GM23338 (cell line): Measurements from ENCODE around the gene TMEM234. TPM values are rescaled to one million over a fixed set of nuclear protein-coding genes. Genes with fewer than 3 reads are reported as not detected.

Source experiments
- ATAC-seq: fragments of 200-7000 bp; cut with Tn5 transposase; 3 replicates; pipeline ENCODE4 v1.9.1; 2020
- DNase-seq: peaks from one replicate; pipeline ENCODE4 v3.0.0-alpha.2; 2015; ENCODE audit warnings: low spot score
- H2AFZ ChIP-seq: fragments of 200-600 bp; sonication (generic); 2 replicates; pipeline ENCODE4 v1.8.0; 2016; ENCODE audit warnings: antibody characterized with exemption, mild to moderate bottlenecking, moderate library complexity
- H3F3A ChIP-seq: fragments of 200-600 bp; sonication (generic); replicated peaks from 2 replicates; pipeline ENCODE4 v1.8.0; 2017; ENCODE audit warnings: antibody characterized with exemption, mixed run types, low read depth
- H3K27ac ChIP-seq: fragments of 200-600 bp; sonication (generic); 2 replicates; pipeline ENCODE4 v1.6.1; 2016; ENCODE audit warnings: low read depth
- H3K27me3 ChIP-seq: fragments of 200-600 bp; sonication (generic); 2 replicates; pipeline ENCODE4 v1.8.0; 2016; ENCODE audit warnings: mild to moderate bottlenecking, mixed run types, moderate library complexity; ENCODE audit not compliant: insufficient read depth
- H3K36me3 ChIP-seq: fragments of 200-600 bp; sonication (generic); 2 replicates; pipeline ENCODE4 v1.8.0; 2016; ENCODE audit warnings: mild to moderate bottlenecking; ENCODE audit not compliant: insufficient read depth
- H3K4me1 ChIP-seq: fragments of 200-600 bp; sonication (generic); 2 replicates; pipeline ENCODE4 v1.8.0; 2016; ENCODE audit warnings: mild to moderate bottlenecking, moderate library complexity; ENCODE audit not compliant: insufficient read depth
- H3K4me2 ChIP-seq: fragments of 200-600 bp; sonication (generic); 2 replicates; pipeline ENCODE4 v1.7.1; 2017; ENCODE audit warnings: mixed run types
- H3K4me3 ChIP-seq: fragments of 200-600 bp; sonication (generic); 2 replicates; pipeline ENCODE4 v1.6.1; 2016; ENCODE audit warnings: mixed run types
- H3K79me2 ChIP-seq: fragments of 200-600 bp; sonication (generic); replicated peaks from 2 replicates; pipeline ENCODE4 v1.8.0; 2017; ENCODE audit warnings: mild to moderate bottlenecking; ENCODE audit not compliant: insufficient read depth
- H3K9me2 ChIP-seq: fragments of 200-600 bp; sonication (generic); 2 replicates; pipeline ENCODE4 v1.8.0; 2017; ENCODE audit not compliant: insufficient read depth
- H4K20me1 ChIP-seq: fragments of 200-600 bp; sonication (generic); replicated peaks from 2 replicates; pipeline ENCODE4 v1.8.0; 2017; ENCODE audit warnings: mild to moderate bottlenecking; ENCODE audit not compliant: insufficient read depth
- H3K27ac Mint-ChIP-seq: 2 replicates; pipeline ENCODE4 v1.8.0; 2020; ENCODE audit warnings: inconsistent platforms, mild to moderate bottlenecking, moderate library complexity, mixed read lengths
- H3K27me3 Mint-ChIP-seq: 3 replicates; pipeline ENCODE4 v1.8.0; 2022; ENCODE audit warnings: low read depth, mild to moderate bottlenecking, moderate library complexity, mixed read lengths, inconsistent platforms; ENCODE audit not compliant: insufficient read depth, poor library complexity
- H3K36me3 Mint-ChIP-seq: 3 replicates; pipeline ENCODE4 v1.8.0; 2021; ENCODE audit warnings: low read depth, mild to moderate bottlenecking, inconsistent platforms, moderate library complexity, mixed read lengths
- H3K4me1 Mint-ChIP-seq: 3 replicates; pipeline ENCODE4 v1.8.0; 2020; ENCODE audit warnings: mild to moderate bottlenecking, inconsistent platforms, mixed read lengths
- H3K4me3 Mint-ChIP-seq: 3 replicates; pipeline ENCODE4 v1.8.0; 2021; ENCODE audit warnings: moderate library complexity, mild to moderate bottlenecking, inconsistent platforms, mixed read lengths
- H3K9me3 Mint-ChIP-seq: 3 replicates; pipeline ENCODE4 v1.8.0; 2020; ENCODE audit warnings: moderate library complexity, mild to moderate bottlenecking, inconsistent platforms, mixed read lengths
- CREB1 ChIP-seq: fragments of 250-450 bp; sonication (Bioruptor Pico); IDR thresholded peaks from 2 replicates; pipeline ENCODE4 v1.5.0; 2020; ENCODE audit warnings: low read depth, mild to moderate bottlenecking, moderate library complexity
- EZH2 ChIP-seq: fragments of 200-600 bp; sonication (generic); IDR thresholded peaks from one replicate; pipeline ENCODE4 v1.8.0; 2017; ENCODE audit warnings: antibody characterized with exemption, mild to moderate bottlenecking, low read depth; ENCODE audit not compliant: unreplicated experiment
- EZH2phosphoT487 ChIP-seq: fragments of 200-600 bp; sonication (generic); IDR thresholded peaks from one replicate; pipeline ENCODE4 v1.8.1; 2018; ENCODE audit warnings: antibody characterized with exemption; ENCODE audit not compliant: unreplicated experiment
- JUNB ChIP-seq: IDR thresholded peaks from one replicate; pipeline ENCODE4 v1.6.1; 2016; ENCODE audit warnings: antibody characterized with exemption; ENCODE audit not compliant: unreplicated experiment
- NANOG ChIP-seq: IDR thresholded peaks from 2 replicates; pipeline ENCODE4 v1.6.1; 2016; ENCODE audit warnings: antibody characterized with exemption, borderline replicate concordance
- POLR2AphosphoS5 ChIP-seq: IDR thresholded peaks from 2 replicates; pipeline ENCODE4 v1.6.1; 2016; ENCODE audit warnings: antibody characterized with exemption, low read depth
- STAT1 ChIP-seq: IDR thresholded peaks from one replicate; pipeline ENCODE4 v1.6.1; 2016; ENCODE audit warnings: antibody characterized with exemption; ENCODE audit not compliant: unreplicated experiment
- ZNF114 ChIP-seq: fragments of 250-450 bp; sonication (Bioruptor Pico); IDR thresholded peaks from 2 replicates; pipeline ENCODE4 v1.5.0; 2020; ENCODE audit warnings: mild to moderate bottlenecking, moderate library complexity
- ZNF331 ChIP-seq: fragments of 250-450 bp; sonication (Bioruptor Pico); IDR thresholded peaks from 2 replicates; pipeline ENCODE4 v1.5.0; 2020; ENCODE audit warnings: low read depth, mild to moderate bottlenecking, moderate library complexity
- polyA plus RNA-seq: library from polyadenylated mRNA; unstranded; fragments of >200 nt; fragmentation: Nextera tagmentation; extraction: Ambion mirVana; gene quantifications from 2 replicates; pipeline ENCODE4 v1.2.1, GENCODE V29; 2016
- total RNA-seq: library from RNA; depleted of rRNA; stranded (reverse); fragments of >200 nt; shearing (Covaris generic); gene quantifications from 2 replicates; pipeline ENCODE4 v1.2.3, GENCODE V29; 2014
- TF ChIP-seq, protein P1 (sequence below): fragments of 250-450 bp; sonication (Bioruptor Pico); IDR thresholded peaks from 2 replicates; pipeline ENCODE4 v1.5.0; 2020; ENCODE audit warnings: mild to moderate bottlenecking, moderate library complexity
- TF ChIP-seq, protein P2 (sequence below): IDR thresholded peaks from 2 replicates; pipeline ENCODE4 v1.6.1; 2016; ENCODE audit warnings: antibody characterized with exemption
- TF ChIP-seq, protein P3 (sequence below), 2 experiments: fragments of 200-600 bp in 1 of 2; sonication (generic) in 1 of 2; conservative IDR thresholded peaks; 2 replicates each; pipeline versions ENCODE4 v1.5.1 to v1.6.1; 2016 to 2017; ENCODE audit warnings: antibody characterized with exemption in 2 of 2, low read depth in 2 of 2, mild to moderate bottlenecking in 2 of 2, moderate library complexity in 1 of 2
- TF ChIP-seq, protein P4 (sequence below): IDR thresholded peaks from one replicate; pipeline ENCODE4 v1.6.1; 2018; ENCODE audit warnings: antibody characterized with exemption; ENCODE audit not compliant: unreplicated experiment

Gene TMEM234
- total and polyA plus RNA-seq, 2 experiments from 2014 or later: 4.7 to 8.2 TPM

DNA sequence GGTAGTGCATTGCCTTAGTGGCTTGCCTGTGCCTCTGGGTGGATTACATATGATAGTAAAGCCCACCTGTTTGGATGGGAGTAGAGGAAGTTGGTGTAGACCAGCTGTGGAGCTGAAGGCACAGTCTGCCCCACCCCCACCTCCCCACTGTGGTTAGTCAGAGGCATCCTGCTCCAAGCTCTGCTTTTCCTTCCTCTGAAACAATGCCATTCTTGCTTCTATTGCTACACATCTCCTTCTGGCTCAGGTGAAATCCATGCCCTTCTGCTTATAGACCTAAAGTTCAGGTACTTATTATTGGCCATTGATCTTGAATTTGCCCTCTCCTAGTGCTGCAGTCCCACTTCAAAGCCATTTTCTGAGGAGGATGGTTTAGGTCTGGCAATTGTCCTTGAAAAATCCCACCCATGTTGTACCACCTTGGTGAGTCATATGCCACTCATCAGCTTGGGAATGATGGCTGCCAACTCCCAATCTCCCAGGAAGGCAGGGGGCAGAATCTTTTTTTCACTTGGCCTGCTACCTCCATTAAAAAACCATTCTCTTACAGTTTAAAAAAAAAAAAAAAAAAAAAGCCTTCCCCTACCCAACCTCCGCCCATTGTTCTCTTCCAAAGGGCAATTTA, 49.4 kb downstream of the TMEM234 start:
- Histone ChIP-seq H2AFZ (no peak overlapping the region), H3K4me3 (no peak overlapping the region), H3K36me3 (peaks cover 13% of the 10 kb centered on the region), H4K20me1 (0 out of 2 replicates have a peak, but pooled peaks cover 4% of the 10 kb centered on the region), H3K4me1 (0 out of 2 replicates have a peak, but pooled peaks cover under 1% of the 10 kb centered on the region), H3K9me2 (no peaks in the 10 kb centered on the region), H3K4me2 (no peak overlapping the region), H3F3A (0 out of 2 replicates have a peak, but pooled peaks cover 10% of the 10 kb centered on the region), H3K27me3 (no peaks in the 10 kb centered on the region), H3K79me2 (no peaks in the 10 kb centered on the region), H3K27ac (no peak overlapping the region)
- Mint-ChIP-seq H3K27me3 (no peaks in the 10 kb centered on the region), H3K27ac (no peak overlapping the region), H3K4me3 (no peak overlapping the region), H3K36me3 (peaks cover 42% of the 10 kb centered on the region), H3K9me3 (no peaks in the 10 kb centered on the region), H3K4me1 (peaks cover 4% of the 10 kb centered on the region)
- TF ChIP-seq EZH2phosphoT487 (no peak), ZNF114 (CRISPR knock-in tag) (no peak), EZH2 (no peak), POLR2AphosphoS5 (no peak), ZNF331 (CRISPR knock-in tag) (no peak), JUNB (no peak), NANOG (no peak), STAT1 (no peak), CREB1 (CRISPR knock-in tag) (no peak)
- TF ChIP-seq, protein P1, sequence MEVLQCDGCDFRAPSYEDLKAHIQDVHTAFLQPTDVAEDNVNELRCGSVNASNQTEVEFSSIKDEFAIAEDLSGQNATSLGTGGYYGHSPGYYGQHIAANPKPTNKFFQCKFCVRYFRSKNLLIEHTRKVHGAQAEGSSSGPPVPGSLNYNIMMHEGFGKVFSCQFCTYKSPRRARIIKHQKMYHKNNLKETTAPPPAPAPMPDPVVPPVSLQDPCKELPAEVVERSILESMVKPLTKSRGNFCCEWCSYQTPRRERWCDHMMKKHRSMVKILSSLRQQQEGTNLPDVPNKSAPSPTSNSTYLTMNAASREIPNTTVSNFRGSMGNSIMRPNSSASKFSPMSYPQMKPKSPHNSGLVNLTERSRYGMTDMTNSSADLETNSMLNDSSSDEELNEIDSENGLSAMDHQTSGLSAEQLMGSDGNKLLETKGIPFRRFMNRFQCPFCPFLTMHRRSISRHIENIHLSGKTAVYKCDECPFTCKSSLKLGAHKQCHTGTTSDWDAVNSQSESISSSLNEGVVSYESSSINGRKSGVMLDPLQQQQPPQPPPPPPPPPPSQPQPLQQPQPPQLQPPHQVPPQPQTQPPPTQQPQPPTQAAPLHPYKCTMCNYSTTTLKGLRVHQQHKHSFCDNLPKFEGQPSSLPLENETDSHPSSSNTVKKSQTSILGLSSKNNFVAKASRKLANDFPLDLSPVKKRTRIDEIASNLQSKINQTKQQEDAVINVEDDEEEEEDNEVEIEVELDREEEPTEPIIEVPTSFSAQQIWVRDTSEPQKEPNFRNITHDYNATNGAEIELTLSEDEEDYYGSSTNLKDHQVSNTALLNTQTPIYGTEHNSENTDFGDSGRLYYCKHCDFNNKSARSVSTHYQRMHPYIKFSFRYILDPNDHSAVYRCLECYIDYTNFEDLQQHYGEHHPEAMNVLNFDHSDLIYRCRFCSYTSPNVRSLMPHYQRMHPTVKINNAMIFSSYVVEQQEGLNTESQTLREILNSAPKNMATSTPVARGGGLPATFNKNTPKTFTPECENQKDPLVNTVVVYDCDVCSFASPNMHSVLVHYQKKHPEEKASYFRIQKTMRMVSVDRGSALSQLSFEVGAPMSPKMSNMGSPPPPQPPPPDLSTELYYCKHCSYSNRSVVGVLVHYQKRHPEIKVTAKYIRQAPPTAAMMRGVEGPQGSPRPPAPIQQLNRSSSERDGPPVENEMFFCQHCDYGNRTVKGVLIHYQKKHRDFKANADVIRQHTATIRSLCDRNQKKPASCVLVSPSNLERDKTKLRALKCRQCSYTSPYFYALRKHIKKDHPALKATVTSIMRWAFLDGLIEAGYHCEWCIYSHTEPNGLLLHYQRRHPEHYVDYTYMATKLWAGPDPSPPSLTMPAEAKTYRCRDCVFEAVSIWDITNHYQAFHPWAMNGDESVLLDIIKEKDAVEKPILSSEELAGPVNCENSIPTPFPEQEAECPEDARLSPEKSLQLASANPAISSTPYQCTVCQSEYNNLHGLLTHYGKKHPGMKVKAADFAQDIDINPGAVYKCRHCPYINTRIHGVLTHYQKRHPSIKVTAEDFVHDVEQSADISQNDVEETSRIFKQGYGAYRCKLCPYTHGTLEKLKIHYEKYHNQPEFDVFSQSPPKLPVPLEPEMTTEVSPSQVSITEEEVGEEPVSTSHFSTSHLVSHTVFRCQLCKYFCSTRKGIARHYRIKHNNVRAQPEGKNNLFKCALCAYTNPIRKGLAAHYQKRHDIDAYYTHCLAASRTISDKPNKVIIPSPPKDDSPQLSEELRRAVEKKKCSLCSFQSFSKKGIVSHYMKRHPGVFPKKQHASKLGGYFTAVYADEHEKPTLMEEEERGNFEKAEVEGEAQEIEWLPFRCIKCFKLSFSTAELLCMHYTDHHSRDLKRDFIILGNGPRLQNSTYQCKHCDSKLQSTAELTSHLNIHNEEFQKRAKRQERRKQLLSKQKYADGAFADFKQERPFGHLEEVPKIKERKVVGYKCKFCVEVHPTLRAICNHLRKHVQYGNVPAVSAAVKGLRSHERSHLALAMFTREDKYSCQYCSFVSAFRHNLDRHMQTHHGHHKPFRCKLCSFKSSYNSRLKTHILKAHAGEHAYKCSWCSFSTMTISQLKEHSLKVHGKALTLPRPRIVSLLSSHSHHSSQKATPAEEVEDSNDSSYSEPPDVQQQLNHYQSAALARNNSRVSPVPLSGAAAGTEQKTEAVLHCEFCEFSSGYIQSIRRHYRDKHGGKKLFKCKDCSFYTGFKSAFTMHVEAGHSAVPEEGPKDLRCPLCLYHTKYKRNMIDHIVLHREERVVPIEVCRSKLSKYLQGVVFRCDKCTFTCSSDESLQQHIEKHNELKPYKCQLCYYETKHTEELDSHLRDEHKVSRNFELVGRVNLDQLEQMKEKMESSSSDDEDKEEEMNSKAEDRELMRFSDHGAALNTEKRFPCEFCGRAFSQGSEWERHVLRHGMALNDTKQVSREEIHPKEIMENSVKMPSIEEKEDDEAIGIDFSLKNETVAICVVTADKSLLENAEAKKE (CRISPR knock-in tag): no peak
- TF ChIP-seq, protein P2, sequence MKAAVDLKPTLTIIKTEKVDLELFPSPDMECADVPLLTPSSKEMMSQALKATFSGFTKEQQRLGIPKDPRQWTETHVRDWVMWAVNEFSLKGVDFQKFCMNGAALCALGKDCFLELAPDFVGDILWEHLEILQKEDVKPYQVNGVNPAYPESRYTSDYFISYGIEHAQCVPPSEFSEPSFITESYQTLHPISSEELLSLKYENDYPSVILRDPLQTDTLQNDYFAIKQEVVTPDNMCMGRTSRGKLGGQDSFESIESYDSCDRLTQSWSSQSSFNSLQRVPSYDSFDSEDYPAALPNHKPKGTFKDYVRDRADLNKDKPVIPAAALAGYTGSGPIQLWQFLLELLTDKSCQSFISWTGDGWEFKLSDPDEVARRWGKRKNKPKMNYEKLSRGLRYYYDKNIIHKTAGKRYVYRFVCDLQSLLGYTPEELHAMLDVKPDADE: no peak
- TF ChIP-seq, protein P3, sequence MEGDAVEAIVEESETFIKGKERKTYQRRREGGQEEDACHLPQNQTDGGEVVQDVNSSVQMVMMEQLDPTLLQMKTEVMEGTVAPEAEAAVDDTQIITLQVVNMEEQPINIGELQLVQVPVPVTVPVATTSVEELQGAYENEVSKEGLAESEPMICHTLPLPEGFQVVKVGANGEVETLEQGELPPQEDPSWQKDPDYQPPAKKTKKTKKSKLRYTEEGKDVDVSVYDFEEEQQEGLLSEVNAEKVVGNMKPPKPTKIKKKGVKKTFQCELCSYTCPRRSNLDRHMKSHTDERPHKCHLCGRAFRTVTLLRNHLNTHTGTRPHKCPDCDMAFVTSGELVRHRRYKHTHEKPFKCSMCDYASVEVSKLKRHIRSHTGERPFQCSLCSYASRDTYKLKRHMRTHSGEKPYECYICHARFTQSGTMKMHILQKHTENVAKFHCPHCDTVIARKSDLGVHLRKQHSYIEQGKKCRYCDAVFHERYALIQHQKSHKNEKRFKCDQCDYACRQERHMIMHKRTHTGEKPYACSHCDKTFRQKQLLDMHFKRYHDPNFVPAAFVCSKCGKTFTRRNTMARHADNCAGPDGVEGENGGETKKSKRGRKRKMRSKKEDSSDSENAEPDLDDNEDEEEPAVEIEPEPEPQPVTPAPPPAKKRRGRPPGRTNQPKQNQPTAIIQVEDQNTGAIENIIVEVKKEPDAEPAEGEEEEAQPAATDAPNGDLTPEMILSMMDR (conservative IDR thresholded peaks at IDR 0.05; ENCODE audit: low read depth in 2 of 2): no peak
- TF ChIP-seq, protein P4, sequence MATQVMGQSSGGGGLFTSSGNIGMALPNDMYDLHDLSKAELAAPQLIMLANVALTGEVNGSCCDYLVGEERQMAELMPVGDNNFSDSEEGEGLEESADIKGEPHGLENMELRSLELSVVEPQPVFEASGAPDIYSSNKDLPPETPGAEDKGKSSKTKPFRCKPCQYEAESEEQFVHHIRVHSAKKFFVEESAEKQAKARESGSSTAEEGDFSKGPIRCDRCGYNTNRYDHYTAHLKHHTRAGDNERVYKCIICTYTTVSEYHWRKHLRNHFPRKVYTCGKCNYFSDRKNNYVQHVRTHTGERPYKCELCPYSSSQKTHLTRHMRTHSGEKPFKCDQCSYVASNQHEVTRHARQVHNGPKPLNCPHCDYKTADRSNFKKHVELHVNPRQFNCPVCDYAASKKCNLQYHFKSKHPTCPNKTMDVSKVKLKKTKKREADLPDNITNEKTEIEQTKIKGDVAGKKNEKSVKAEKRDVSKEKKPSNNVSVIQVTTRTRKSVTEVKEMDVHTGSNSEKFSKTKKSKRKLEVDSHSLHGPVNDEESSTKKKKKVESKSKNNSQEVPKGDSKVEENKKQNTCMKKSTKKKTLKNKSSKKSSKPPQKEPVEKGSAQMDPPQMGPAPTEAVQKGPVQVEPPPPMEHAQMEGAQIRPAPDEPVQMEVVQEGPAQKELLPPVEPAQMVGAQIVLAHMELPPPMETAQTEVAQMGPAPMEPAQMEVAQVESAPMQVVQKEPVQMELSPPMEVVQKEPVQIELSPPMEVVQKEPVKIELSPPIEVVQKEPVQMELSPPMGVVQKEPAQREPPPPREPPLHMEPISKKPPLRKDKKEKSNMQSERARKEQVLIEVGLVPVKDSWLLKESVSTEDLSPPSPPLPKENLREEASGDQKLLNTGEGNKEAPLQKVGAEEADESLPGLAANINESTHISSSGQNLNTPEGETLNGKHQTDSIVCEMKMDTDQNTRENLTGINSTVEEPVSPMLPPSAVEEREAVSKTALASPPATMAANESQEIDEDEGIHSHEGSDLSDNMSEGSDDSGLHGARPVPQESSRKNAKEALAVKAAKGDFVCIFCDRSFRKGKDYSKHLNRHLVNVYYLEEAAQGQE: no peak
- DNase-seq: no peak
- no peak for ATAC-seq
